HG03520 (cell line): Measurements from ENCODE around the gene OR2L5.

ENCODE experiments used
- ATAC-seq: cut with Tn5 transposase; IDR thresholded peaks from one replicate; pipeline ENCODE4 v1.9.1; 2021; ENCODE audit warnings: mild to moderate bottlenecking, moderate library complexity; ENCODE audit not compliant: unreplicated experiment

OR2L5 gene, protein sequence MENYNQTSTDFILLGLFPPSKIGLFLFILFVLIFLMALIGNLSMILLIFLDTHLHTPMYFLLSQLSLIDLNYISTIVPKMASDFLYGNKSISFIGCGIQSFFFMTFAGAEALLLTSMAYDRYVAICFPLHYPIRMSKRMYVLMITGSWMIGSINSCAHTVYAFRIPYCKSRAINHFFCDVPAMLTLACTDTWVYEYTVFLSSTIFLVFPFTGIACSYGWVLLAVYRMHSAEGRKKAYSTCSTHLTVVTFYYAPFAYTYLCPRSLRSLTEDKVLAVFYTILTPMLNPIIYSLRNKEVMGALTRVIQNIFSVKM

DNA sequence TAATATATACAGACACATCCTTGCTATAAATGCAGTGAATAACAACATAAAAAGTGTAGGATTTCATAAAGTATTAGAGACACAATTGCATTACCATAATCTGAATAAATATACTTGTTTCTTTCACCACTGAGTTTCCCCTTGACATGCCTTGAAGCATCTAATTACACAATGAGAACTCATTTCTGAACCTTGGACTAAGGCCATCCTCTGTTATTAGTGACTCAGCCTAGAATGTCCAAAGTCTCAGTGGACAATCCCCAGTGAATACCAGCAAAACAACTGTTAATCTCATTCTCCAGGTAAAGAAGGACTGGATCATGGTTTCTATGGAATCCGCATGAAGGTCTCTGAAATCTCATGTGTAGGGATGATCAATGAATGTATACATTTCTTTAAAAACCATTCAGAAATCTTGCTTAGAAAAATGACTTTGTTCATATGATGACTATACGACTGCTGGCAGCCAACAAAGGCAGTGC, at the start of gene OR2L5:
Gene OR2L5 (plus strand): TSS at position 432 of the 482 bp plus-strand sequence. CDS start 8,288 bp downstream, outside the sequence.
- no peak for ATAC-seq

DNA sequence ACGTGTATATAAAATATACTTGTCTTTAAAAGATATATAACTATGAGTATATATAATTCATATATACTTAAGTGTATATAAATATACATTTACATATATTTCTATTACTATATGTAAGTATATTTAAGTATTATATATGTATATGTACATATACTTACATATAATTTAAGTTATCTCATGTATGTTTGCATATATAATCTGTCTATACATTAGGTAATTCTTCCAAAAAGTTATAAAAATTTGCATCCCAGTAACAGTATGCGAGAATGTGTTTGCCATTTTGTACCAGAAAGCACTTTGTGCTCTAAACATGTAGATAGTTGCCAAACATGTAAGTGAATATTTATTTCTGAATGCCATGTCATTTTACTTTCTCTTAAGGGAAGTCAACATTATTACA, 48.5 kb upstream of the OR2L5 start, which contains the start of gene OR2AK2:
Gene OR2AK2 (plus strand): TSS at position 301 of the 400 bp plus-strand sequence. CDS start 144 bp downstream, outside the sequence.
- ATAC-seq, result no peak

DNA sequence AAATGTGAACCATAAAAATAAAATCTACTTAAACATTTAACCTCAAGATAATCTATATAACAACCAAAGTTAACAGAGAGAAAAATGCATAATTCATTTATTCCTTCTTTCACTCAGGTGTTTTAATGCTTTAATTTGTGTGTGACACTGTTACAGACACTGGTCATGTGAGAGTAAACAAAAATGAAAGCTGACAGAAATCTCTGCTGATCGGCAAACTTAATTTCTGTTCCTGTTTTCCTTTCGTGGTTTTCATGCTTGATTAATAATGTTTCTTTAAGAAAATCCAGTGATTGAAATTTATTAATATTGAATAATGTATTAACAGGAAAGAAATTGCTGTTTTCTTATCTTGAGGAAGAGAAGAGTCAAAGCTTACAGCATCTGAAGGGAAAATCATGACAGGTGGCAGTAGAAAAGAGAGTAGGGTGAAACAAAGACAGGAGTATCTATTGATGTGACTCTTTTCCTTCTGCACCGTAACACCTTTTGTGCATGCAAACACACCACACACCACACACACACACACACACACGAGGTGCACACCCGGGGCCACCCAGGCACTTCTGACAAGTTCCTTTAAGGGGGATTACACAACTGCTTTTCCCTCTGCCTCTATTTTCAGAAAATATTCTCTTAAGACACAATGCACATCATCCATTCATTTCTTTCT, 46.8 kb upstream of the OR2L5 start:
- ATAC-seq, result peak; percentile 90

DNA sequence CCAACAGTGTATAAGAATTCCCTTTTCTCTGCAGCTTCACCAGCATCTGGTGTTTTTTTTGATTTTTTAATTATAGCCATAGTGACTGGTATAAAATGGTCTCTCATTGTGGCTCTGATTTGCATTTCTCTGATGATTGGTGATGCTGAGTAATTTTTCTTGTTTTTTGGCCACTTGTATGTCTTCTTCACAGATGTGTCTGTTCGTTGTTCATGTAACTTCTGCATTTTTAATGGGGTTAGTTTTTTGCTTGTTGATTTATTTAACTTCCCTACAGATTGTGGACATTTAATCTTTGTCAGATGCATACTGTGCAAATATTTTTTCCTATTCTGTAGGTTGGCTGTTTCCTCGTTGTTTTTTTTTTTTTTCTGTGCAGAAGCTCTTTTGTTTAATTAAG, 20.5 kb upstream of the OR2L5 start:
- no peak for ATAC-seq

DNA sequence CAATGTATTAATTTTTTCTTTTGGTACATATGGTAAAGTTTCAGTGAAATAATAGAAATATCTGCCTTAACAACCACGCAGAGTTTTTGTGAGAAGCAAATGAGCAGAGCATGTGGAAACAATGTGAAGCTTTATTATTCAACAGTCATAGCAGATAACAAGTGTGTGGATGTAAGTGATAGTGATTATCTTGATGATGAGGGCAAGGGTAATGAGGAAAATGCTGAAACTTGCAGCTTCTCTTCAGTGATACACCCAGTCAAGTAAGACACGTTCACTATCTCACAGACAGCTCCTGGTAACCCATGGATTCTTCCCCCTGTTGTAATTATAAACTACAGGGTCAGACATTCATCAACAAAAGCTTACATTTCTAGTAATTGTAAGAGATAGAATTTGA, 14.6 kb upstream of the OR2L5 start:
- no peak for ATAC-seq

DNA sequence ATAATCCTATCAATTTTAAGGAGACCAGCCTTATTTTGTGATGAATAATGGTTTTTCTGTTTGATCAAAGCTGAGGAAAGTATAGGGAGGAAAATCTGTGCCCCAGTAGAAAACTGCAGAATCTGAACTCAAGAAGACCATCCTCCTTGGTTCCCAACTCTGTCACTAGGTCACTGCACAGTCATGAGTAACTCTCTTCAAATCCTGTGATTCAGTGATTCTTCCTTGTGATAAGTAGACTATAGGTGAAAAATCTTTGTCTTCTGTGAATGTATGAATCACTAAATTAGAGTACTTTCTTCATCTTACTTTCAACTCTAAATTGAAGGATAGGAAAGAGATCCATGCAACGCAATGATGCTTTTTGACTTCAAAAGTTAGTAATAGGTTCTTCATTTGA, 13.3 kb upstream of the OR2L5 start:
- ATAC-seq, result no peak

DNA sequence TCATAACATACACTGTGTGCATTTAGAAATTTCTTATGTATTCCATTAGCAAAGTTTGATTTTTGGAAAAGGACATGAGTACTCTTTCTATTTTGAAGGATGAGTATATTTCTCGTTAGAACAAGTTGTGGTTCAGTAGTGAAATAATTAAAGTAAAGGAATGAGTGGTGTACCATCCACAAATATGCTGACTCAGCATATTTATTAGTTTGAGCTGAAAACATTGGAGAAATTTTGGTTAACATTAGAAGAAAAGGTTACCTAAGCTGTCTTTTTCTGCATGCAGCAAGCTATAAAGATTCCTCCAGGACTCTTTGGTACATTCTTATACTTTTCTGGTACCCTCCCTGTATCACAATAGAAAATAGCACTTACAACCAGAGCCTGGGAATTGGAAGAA, 5.7 kb upstream of the OR2L5 start:
- ATAC-seq, result no peak

DNA sequence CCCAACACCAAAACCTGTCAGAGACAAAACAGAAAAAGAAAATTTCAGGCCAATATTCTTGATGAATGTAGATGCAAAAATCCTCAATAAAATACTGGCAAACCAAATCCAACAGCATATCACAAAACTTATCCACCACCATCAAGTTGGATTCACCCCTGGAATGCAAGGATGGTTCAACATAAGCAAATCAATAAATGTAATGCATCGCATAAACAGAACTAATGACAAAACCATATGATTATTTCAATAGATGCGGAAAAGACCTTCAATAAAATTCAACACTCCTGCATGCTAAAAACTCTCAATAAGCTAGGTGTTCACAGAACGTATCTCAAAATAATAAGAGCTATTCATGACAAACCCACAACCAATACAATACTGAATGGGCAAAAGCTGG, 3.8 kb upstream of the OR2L5 start:
- ATAC-seq, result no peak

DNA sequence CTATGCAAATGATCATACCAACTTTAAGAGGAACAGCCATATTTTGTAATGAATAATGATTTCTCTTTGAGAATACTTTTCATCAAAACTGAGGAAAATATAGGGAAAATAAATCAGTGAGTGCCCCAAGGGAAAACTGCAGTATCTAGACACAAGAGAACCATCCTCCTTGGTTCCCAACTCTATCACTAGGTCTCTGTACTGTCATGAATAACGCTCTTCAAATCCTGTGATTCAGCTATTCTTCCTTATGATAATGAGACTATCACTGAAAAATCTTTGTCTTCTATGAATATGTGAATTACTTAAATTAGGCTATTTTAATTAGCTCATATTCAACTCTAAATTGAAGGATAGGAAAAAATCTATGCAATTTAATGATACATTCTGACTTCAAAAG, 2.3 kb downstream of the OR2L5 start:
- no peak for ATAC-seq

DNA sequence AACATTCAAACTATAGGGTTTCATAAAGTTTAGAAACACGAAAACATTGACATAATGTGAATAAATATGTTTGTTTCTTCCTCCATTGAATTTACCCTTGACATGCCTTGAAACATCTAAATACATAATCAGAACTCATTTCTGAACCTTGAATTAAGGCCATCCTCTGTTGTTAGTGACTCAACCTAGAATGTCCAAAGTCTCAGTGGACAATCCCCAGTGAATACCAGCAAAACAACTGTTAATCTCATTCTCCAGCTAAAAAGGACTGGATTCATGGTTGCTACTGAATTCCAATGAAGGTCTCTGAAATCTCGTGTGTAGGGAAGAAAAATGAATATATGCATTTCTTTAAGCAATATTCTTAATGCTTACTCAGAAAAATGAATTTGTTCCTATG, 16.3 kb downstream of the OR2L5 start, which contains the start of gene OR2L2:
Gene OR2L2 (plus strand): TSS at position 301 of the 400 bp plus-strand sequence. CDS start 8,198 bp downstream, outside the sequence.
- no peak for ATAC-seq

DNA sequence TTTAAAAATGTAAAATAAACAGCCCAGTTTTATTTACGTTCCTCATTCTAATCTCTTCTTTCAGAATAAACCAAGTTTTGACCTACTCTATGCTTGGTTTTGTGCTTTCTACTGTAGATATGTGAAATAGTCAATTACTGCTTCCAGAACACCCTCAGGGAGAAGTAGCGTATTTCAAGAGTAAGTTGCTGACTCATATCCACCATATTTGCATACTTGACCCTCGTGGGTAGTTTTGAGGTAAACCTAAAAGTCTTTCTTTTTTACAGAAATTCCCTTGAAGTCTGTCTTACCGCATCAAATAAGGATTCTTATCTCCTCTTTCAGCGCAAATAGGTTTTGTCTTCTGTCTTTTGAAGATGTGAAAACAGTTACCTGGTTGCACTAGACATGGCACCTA, 31.7 kb downstream of the OR2L5 start:
- ATAC-seq, result no peak

DNA sequence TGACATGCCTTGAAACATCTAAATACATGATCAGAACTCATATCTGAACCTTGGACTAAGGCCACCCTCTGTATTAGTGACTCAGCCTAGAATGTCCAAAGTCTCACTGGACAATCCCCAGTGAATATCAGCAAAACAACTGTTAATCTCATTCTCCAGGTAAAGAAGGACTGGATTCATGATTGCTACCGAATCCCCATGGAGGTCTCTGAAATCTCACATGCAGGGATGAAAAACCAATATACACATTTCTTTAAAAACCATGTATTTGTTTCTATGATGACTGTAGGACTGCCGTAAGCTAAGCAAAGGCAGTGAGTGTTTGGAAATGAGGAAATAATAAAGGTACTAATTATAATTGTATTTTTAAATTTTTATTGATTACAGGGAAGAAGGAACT, 33.1 kb downstream of the OR2L5 start, which contains the start of gene OR2L3:
Gene OR2L3 (plus strand): TSS at position 301 of the 400 bp plus-strand sequence. CDS start 13,846 bp downstream, outside the sequence.
- no peak for ATAC-seq

DNA sequence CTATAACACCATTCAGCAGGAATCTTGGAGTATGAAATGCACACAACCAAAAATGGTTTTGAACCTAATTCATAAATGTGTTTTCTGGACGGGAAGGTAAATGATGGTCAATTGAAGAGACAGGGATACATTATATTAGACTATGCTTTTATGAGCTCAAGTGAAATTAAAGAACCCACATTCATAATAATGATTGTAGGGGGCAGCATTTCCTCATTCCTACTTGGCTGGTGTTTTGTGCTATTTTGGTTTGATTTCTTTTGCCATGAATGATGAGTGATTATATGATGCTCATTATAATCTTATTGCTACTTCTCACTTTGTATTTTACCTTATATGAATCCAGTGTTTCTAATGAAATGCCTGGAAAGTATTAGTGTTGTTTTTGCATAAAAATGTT, 33.5 kb downstream of the OR2L5 start:
- no peak for ATAC-seq

DNA sequence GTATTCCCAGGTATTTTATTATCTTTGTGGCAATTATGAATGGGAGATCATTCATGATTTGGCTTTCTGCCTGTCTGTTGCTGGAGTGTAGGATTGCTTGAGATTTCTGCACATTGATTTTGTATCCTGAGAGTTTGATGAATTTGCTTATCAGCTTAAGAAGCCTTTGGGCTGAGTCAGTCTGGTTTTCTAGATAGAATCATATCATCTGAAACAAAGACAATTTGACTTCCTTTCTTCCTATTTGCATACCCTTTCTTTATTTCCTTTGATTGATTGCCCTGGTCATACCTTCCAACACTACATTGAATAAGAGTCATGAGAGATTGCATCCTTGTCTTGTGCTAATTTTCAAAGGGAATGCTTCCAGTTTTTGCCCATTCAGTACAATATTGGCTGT, 41.2 kb downstream of the OR2L5 start:
- no peak for ATAC-seq

DNA sequence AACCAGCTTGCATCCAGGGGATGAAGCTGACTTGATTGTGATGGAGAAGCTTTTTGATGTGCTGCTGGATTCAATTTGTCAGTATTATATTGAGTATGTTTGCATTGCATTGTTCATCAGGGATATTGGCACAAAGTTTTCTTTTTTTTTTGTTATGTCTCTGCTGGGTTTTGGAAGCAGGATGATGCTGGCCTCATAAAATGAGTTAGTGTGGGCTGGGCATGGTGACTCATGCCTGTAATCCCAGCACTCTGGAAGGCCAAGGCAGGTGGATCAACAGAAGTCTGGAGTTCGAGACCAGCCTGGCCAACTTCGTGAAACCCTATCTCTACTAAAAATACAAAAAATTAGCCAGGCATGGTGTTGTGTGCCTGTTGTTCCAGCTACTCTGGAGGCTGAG, 41.8 kb downstream of the OR2L5 start:
- no peak for ATAC-seq

DNA sequence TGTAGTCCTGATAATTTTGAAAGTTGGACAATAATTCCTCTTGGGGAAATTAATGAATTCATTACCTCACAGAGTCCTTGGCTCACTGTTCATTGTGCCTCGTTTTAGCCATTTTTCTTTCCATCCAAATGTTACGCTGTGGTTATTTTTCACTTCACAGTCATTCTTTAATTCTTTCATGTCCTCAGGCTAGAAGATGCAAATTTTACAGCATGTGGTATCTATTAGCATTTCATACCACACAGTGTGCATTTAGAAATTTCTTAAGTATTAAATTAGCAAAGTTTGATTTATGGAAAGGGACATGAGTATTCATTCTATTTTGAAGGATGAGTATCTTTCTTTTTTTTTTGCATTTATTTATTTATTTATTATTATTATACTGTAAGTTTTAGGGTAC, 51.6 kb downstream of the OR2L5 start:
- ATAC-seq, result no peak

DNA sequence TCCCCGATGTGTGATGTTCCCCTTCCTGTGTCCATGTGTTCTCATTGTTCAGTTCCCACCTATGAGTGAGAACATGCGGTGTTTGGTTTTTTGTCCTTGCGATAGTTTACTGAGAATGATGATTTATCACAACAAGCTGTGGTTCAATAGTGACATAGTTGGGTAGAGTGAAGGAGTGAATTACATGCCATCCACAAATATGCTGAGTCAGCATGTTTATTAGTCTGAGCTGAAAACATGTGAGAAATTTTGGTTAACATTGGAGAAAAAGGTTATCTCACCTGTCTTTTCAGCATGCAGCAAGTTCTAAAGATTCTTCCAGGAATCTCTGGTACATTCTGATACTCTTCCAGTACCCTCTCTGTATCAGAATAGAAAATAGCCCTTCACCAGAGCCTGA, 52.1 kb downstream of the OR2L5 start:
- no peak for ATAC-seq
